HAP-1 (cell line): ENCODE measurements around the gene PPEF2.
"Not testable (repeated sequence)": the region's sequence is repeated elsewhere in the genome, so short reads cannot be mapped to it uniquely, and the experiment has no call there.

Experiments used
- DNase-seq, 2 experiments: peaks; one replicate each; pipeline ENCODE4 v3.0.0-alpha.2; 2016 to 2020; ENCODE audit warnings: low spot score in 2 of 2
- H3K27me3 ChIP-seq: fragments of 250-450 bp; sonication (Bioruptor Pico); 2 replicates; pipeline ENCODE4 v1.5.1; 2020; ENCODE audit warnings: low read depth, mild to moderate bottlenecking, moderate library complexity
- H3K36me3 ChIP-seq: fragments of 250-450 bp; sonication (Bioruptor Pico); replicated peaks from 2 replicates; pipeline ENCODE4 v1.5.1; 2020; ENCODE audit warnings: mild to moderate bottlenecking
- H3K4me1 ChIP-seq: fragments of 250-450 bp; sonication (Bioruptor Pico); 2 replicates; pipeline ENCODE4 v1.5.1; 2020; ENCODE audit warnings: mild to moderate bottlenecking
- H3K4me3 ChIP-seq: fragments of 250-450 bp; sonication (Bioruptor Pico); 2 replicates; pipeline ENCODE4 v1.5.1; 2020; ENCODE audit warnings: mild to moderate bottlenecking, moderate library complexity
- H3K9me3 ChIP-seq: fragments of 250-450 bp; sonication (Bioruptor Pico); 2 replicates; pipeline ENCODE4 v1.5.1; 2020; ENCODE audit warnings: mild to moderate bottlenecking, moderate library complexity
- in situ Hi-C: fragments of 300-500 bp; cut with MboI; formaldehyde crosslinking; loops from 3 replicates; pipeline ENCODE4 v1.14.3; 2020; ENCODE audit warnings: low sequenced_read_pairs, inconsistent platforms, mixed read lengths

The PPEF2 gene, protein sequence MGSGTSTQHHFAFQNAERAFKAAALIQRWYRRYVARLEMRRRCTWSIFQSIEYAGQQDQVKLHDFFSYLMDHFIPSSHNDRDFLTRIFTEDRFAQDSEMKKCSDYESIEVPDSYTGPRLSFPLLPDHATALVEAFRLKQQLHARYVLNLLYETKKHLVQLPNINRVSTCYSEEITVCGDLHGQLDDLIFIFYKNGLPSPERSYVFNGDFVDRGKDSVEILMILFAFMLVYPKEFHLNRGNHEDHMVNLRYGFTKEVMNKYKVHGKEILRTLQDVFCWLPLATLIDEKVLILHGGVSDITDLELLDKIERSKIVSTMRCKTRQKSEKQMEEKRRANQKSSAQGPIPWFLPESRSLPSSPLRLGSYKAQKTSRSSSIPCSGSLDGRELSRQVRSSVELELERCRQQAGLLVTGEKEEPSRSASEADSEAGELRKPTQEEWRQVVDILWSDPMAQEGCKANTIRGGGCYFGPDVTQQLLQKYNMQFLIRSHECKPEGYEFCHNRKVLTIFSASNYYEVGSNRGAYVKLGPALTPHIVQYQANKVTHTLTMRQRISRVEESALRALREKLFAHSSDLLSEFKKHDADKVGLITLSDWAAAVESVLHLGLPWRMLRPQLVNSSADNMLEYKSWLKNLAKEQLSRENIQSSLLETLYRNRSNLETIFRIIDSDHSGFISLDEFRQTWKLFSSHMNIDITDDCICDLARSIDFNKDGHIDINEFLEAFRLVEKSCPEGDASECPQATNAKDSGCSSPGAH

DNA sequence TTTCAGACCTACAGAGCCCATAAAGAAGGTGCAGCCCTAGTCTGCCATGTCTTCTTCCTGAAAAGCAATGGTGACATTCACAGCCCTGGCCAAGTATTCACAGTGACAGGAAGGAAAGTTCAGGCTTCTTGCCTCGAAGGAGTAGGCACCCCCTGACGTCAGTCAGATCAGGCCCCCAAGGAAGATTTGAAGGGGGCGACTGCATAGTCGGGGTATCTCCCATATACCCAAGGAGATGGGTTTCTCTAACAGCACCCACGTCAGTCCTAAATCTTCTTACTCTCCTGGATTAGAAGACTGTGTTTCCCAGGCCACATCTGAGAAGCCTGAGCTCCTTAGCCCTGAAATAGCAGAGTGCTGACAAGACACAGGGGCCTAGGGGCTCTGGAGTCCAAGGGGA is at the start of gene PPEF2:
Gene PPEF2 (minus strand): TSS at position 101 of the 400 bp plus-strand sequence. CDS start 6,127 bp downstream, outside the sequence.
- no peak for DNase-seq
- Histone ChIP-seq H3K27me3 (no peaks in the 10 kb centered on the region), H3K9me3 (no peaks in the 10 kb centered on the region; the same call in 1 of the 2 replicates), H3K36me3 (no peaks in the 10 kb centered on the region), H3K4me1 (no peaks in the 10 kb centered on the region), H3K4me3 (no peak within 1 kb of the TSS)
- in situ Hi-C loops, result no loop called here

DNA sequence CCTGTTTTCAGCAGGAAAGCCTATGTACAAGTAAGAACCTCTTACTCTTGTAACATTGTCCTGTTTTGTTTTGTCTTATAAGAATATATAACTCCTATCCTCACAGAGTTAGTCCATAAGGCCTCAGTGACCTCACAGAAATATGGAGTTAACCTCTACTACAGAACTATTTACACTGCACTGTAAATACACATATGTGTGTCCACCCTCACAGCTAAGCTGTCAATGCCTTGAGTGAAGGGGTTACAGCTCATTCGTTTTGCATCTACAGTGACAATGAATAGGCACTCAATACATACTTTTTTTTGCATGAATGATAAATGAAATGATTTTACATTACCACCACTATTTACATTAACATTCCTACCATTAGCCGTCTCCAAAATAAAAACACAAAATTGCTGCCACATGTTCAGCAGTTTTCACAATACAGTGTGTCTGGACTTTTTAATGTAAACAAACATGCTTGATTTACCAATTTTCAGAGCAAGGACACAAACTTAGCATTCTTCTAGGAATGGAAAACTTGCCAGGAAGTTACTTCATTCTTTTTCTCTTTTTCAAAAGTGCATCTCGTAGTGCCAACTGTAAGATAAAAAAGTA is 48.1 kb upstream of the PPEF2 start:
- DNase-seq, result no peak
- H3K36me3 ChIP-seq, result peaks cover 63% of the 10 kb centered on the region
- no peaks in the 10 kb centered on the region for H3K9me3 ChIP-seq
- in situ Hi-C loops, result no loop called here
- H3K27me3 ChIP-seq, result no peaks in the 10 kb centered on the region
- H3K4me1 ChIP-seq, result peaks cover 3% of the 10 kb centered on the region; the same call in 1 of the 2 replicates
- no peak overlapping the region for H3K4me3 ChIP-seq

GRCh38 chr4:75948822-75949444 is 46.7 kb upstream of the PPEF2 start:
- Histone ChIP-seq H3K4me1 (peaks cover 3% of the 10 kb centered on the region; the same call in 1 of the 2 replicates), H3K9me3 (no peaks in the 10 kb centered on the region), H3K27me3 (no peaks in the 10 kb centered on the region), H3K4me3 (no peak overlapping the region), H3K36me3 (peaks cover 52% of the 10 kb centered on the region)
- in situ Hi-C loops, result no loop called here
- DNase-seq, result no peak

DNA sequence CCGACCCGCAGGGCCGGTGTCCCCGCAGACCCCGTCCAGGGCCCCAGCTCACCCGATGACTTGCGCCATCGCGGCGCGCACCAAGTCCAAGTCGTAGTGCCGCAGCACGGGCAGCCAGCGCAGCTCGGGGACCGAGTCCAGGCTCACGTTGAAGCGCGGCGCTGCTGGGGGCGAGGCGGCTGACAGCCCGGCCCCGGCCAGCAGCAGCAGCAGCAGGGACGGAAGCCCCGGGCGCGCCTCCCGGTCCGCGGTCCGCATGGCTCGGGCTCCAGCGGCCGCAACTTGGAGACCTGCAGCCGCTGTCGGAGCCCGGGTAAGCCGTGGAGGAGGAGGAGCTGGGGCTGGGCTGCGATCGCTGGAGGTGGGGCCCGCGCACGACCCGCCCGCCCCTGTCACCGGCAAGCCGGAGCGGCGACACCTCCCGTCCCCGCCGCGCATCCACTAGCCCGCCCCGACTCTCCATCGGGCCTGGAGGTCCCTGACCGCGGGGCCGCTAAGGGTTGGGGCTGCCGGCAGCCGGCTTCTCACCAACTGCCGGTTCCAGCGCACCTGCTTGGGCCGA is 38.5 kb upstream of the PPEF2 start, which contains the start of gene NAAA:
Gene NAAA (minus strand): TSS at position 322 of the 562 bp plus-strand sequence. CDS start 64 bp downstream, at position 258.
- DNase-seq, result peak; percentile 85 to 94
- H3K27me3 ChIP-seq, result no peaks in the 10 kb centered on the region
- peak within 1 kb of the TSS; percentile 79 for H3K4me3 ChIP-seq
- H3K9me3 ChIP-seq, result no peaks in the 10 kb centered on the region
- in situ Hi-C loops, result no loop called here
- H3K36me3 ChIP-seq, result peaks cover 7% of the 10 kb centered on the region
- peaks cover 15% of the 10 kb centered on the region for H3K4me1 ChIP-seq

DNA sequence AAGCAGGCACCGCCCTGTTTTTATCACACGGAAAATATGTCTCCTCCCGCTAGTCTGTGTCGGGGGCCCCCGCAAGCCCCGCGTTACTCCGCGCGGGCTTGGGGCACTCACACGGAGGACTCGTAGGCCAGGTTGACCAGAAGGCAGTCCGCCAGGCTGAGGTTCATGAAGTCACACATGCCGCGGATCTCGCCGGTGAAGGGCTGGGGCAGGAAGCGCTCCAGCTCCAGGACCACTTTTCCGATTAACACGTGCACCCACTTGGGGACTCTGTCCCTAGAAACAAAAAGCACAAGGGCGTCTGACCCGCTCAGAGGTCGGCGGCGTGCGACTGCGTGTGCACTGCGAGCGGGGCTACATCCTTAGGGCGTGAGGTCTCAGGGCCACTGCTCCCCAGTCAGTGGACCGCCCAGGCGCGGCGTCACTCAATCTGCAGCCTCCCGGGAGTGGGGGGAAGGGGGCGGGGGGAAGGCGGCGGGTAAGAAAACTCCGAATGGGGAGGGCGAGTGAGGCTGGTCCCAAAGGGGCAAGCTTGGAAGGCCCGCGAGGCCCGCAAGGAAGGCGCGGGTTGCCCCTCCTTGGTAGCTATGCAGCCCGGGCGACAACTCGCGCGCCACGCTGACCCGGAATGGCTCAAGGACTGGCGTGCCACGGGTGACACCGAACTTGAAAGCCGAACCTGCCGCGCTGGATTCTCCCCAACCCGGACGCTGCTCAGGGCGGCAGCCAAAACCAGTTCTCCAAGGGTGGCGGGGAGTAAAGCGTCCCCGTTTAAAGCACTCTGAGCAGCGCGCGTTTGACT is 37.8 kb upstream of the PPEF2 start:
- no peaks in the 10 kb centered on the region for H3K9me3 ChIP-seq
- peak; percentile 58 to 91 for DNase-seq
- peak overlapping the region; percentile 79 for H3K4me3 ChIP-seq
- in situ Hi-C loops, result no loop called here
- H3K4me1 ChIP-seq, result peaks cover 15% of the 10 kb centered on the region
- peaks cover 14% of the 10 kb centered on the region for H3K36me3 ChIP-seq
- no peaks in the 10 kb centered on the region for H3K27me3 ChIP-seq

- Histone ChIP-seq H3K4me3 (no peak overlapping the region), H3K36me3 (peaks cover 23% of the 10 kb centered on the region), H3K4me1 (peaks cover 15% of the 10 kb centered on the region), H3K9me3 (no peaks in the 10 kb centered on the region), H3K27me3 (no peaks in the 10 kb centered on the region)
- in situ Hi-C loops, result no loop called here
- no peak for DNase-seq
These were observed 33.4 kb upstream of the PPEF2 start for GRCh38 chr4:75935628-75936027.

DNA sequence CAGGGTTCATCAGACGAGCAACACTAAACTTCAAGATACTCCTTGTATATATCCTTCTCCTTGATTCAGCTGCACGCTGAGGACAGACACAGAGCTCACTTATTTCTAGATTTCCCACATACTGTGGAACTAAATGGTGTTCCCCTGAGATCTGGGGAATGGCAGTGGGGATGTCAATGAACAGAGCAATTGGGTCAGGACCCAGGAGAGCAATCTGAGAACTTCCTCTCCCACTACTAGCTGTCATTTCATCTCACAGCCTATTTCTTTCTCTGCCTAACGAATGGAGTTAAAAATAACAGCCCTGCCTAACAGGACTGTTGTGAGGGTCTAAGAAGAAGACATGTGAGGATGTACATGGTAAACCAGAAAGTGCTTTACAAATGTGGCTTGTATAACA is 27.9 kb upstream of the PPEF2 start:
- H3K4me3 ChIP-seq, result no peak overlapping the region
- no peak for DNase-seq
- no peaks in the 10 kb centered on the region for H3K9me3 ChIP-seq
- H3K4me1 ChIP-seq, result no peaks in the 10 kb centered on the region
- H3K27me3 ChIP-seq, result no peaks in the 10 kb centered on the region
- peaks cover 34% of the 10 kb centered on the region for H3K36me3 ChIP-seq
- in situ Hi-C loops, result no loop called here

DNA sequence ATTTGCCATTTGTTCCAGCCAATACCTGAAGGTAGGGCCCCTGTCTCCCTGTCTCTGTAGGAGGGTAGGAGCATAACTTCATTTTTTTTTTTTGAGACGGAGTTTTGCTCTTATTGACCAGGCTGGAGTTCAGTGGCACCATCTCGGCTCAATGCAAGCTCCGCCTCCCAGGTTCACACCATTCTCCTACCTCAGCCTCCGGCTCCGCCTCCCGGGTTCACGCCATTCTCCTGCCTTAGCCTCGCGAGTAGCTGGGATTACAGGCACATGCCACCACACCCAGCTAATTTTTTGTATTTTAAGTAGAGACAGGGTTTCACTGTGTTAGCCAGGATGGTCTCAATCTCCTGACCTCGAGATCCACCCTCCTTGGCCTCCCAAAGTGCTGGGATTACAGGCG is 22.7 kb upstream of the PPEF2 start:
- peak in 1 of 2 experiments; percentile 31 for DNase-seq
- in situ Hi-C loops, H3K27me3 ChIP-seq, H3K9me3 ChIP-seq, H3K4me1 ChIP-seq, H3K4me3 ChIP-seq: not testable (repeated sequence)
- H3K36me3 ChIP-seq, result peaks cover 47% of the 10 kb centered on the region

GRCh38 chr4:75924309-75924827 is 22.1 kb upstream of the PPEF2 start:
- in situ Hi-C loops, result no loop called here
- no peaks in the 10 kb centered on the region for H3K27me3 ChIP-seq
- no peaks in the 10 kb centered on the region for H3K4me1 ChIP-seq
- DNase-seq, result no peak
- H3K9me3 ChIP-seq, result no peaks in the 10 kb centered on the region
- H3K4me3 ChIP-seq, result no peak overlapping the region
- H3K36me3 ChIP-seq, result peaks cover 47% of the 10 kb centered on the region

- peaks cover 42% of the 10 kb centered on the region for H3K36me3 ChIP-seq
These were observed 20.3 kb upstream of the PPEF2 start for GRCh38 chr4:75922588-75922987.

DNA sequence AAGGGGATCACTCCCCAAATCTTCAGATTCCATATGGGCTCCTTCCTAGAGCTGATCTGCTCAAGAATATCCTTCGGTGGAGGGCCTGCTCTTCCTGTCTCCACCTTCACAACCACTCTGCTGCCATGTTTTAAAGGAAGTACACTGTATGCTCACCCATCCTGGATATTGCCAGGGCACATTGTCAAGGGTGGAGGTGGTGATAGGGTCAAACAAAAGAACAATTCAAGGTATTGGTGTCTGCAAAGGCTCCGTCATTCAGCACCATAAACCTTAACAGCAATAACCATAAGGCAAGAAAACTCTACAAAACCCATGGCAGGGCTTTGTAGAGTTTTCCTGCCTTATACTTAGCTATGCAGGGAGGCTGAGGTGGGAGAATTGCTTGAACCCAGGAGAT is 19.7 kb upstream of the PPEF2 start:
- H3K27me3 ChIP-seq, result no peaks in the 10 kb centered on the region
- in situ Hi-C loops, result no loop called here
- H3K4me1 ChIP-seq, result no peaks in the 10 kb centered on the region
- no peak for DNase-seq
- H3K4me3 ChIP-seq, result no peak overlapping the region
- H3K36me3 ChIP-seq, result peaks cover 41% of the 10 kb centered on the region
- no peaks in the 10 kb centered on the region for H3K9me3 ChIP-seq

More at GRCh38 chr4:75922588-75922987, 20.3 kb upstream of the PPEF2 start:
- Histone ChIP-seq H3K9me3 (no peaks in the 10 kb centered on the region), H3K4me1 (no peaks in the 10 kb centered on the region), H3K27me3 (no peaks in the 10 kb centered on the region), H3K4me3 (no peak overlapping the region)
- in situ Hi-C loops, result no loop called here
- DNase-seq, result no peak

- Histone ChIP-seq H3K4me1 (peaks cover 5% of the 10 kb centered on the region; the same call in 1 of the 2 replicates), H3K9me3 (no peaks in the 10 kb centered on the region), H3K36me3 (peaks cover 35% of the 10 kb centered on the region), H3K4me3 (no peak overlapping the region), H3K27me3 (no peaks in the 10 kb centered on the region)
- DNase-seq, result no peak
- in situ Hi-C loops, result no loop called here
These were observed 18.1 kb upstream of the PPEF2 start for GRCh38 chr4:75920327-75920726.
